Transverse colon (tissue), 4 donors: ENCODE data around the gene SLC7A10.
"Not testable (repeated sequence)": the region's sequence is repeated elsewhere in the genome, so short reads cannot be mapped to it uniquely, and the experiment has no call there.

Experiments
- EP300 ChIP-seq: sonication (generic); formaldehyde crosslinking; IDR thresholded peaks from one replicate; pipeline ENCODE4 v1.6.1; 2017; ENCODE audit warnings: antibody characterized with exemption, low read depth
- POLR2A ChIP-seq: fragments of 450-650 bp; IDR thresholded peaks from one replicate; pipeline ENCODE4 v1.6.1; 2016; ENCODE audit warnings: antibody characterized with exemption, mild to moderate bottlenecking, moderate library complexity
- POLR2AphosphoS5 ChIP-seq, 3 donors: sonication (generic); formaldehyde crosslinking; IDR thresholded peaks; one replicate each; pipeline ENCODE4 v1.6.1; 2016; ENCODE audit warnings: antibody characterized with exemption in 3 of 3
- TF ChIP-seq, protein P1 (sequence below), 5 experiments: fragments of 200-600 bp in 3 of 5; fragments of 450-650 bp in 2 of 5; sonication (generic) in 3 of 5; IDR thresholded peaks; 1 replicate in 2 of 5; 2 replicates in 3 of 5; pipeline ENCODE4 v1.5.1; 2016 to 2017; ENCODE audit warnings: antibody characterized with exemption in 5 of 5, inconsistent platforms in 3 of 5, mild to moderate bottlenecking in 2 of 5, moderate library complexity in 1 of 5

DNA sequence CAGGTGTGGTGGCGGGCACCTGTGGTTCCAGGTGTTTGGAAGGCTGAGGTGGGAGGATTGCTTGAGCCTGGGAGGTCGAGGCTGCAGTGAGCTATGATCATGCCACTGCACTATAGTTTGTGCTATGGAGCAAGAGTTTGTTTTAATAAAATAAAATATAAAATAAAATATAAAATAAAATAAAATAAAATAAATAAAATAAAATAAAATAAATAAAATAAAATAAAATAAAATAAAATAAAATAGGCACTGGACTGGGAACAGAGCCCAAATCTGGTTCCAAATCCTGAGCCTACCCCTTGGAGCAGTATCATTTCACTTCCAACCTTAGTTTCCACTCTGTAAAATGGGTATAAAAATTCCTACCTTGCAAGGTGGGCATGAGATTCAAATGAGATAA is 3.4 kb downstream of the SLC7A10 start:
- TF ChIP-seq, protein P1, sequence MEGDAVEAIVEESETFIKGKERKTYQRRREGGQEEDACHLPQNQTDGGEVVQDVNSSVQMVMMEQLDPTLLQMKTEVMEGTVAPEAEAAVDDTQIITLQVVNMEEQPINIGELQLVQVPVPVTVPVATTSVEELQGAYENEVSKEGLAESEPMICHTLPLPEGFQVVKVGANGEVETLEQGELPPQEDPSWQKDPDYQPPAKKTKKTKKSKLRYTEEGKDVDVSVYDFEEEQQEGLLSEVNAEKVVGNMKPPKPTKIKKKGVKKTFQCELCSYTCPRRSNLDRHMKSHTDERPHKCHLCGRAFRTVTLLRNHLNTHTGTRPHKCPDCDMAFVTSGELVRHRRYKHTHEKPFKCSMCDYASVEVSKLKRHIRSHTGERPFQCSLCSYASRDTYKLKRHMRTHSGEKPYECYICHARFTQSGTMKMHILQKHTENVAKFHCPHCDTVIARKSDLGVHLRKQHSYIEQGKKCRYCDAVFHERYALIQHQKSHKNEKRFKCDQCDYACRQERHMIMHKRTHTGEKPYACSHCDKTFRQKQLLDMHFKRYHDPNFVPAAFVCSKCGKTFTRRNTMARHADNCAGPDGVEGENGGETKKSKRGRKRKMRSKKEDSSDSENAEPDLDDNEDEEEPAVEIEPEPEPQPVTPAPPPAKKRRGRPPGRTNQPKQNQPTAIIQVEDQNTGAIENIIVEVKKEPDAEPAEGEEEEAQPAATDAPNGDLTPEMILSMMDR (IDR thresholded peaks at IDR 0.05), result not testable (repeated sequence)
- not testable (repeated sequence) for TF ChIP-seq EP300; POLR2A; POLR2AphosphoS5 (IDR thresholded peaks at IDR 0.05)
